ENCODE results near the gene ASCL3. TPM values are rescaled to one million over a fixed set of nuclear protein-coding genes. Genes with fewer than 3 reads are reported as not detected.

Gene ASCL3
- total and polyA plus RNA-seq, 2 of the 8 experiments (the other 6 are each of a cell fraction or from before 2014, with no cell fraction given), result not detected

DNA sequence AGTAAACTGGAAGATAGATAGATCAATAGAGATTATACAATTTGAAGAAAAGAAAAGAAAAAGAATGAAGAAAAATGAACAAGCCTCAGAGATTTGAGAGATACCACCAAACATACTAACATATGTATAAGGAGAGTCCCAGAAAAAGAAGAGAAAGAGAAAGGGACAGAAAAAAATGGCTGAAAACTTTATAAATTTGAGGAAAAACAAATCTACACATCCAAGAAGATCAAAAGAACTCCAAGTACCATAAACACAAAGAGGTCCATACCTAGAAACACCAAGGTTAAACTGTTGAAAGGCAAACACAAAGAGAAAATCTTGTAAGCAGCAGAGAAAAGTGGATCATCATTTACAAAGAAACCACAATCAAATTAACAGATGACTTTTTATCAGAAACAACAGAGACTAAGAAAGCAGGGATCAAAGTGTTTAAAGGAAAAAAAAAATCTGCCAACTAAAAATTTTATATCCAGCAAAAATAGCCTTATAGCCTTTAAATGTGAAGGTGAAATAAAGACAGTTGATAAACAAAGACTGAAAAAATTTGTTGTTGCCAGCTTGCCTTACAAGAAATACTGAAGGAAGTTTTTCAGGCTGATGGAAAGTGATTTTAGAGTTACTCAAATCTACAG lies 43.6 kb downstream of the ASCL3 start:
- H3K36me3 ChIP-seq (ENCODE audit: control insufficient read depth in 2 of 4, insufficient read depth in 4 of 4, low read length in 3 of 4), result no peaks in the 10 kb centered on the region
- no peak overlapping the region for H3K56ac ChIP-seq (replicated peaks; ENCODE audit: insufficient read length, low read depth, low read length)
- H4K91ac ChIP-seq (replicated peaks; ENCODE audit: insufficient read length, low read length), result no peak overlapping the region
- no peak overlapping the region for H4K5ac ChIP-seq (ENCODE audit: insufficient read length, low read depth, low read length)
- H3K18ac ChIP-seq (ENCODE audit: extremely low read depth, low read length), result no peak overlapping the region
- no peak overlapping the region for H3K27ac ChIP-seq (ENCODE audit: low read depth, low read length)
- DNase-seq (ENCODE audit: low read depth in 1 of 2, low spot score in 2 of 2) (no peak), FAIRE-seq (no peak)
- H3K14ac ChIP-seq (ENCODE audit: insufficient read length), result no peak overlapping the region
- no peaks in the 10 kb centered on the region for H3K27me3 ChIP-seq (replicated peaks in 1 of 4; ENCODE audit: control insufficient read depth in 3 of 4, extremely low read depth in 1 of 4, insufficient read depth in 3 of 4, low read length in 3 of 4)
- no peak overlapping the region for H3K4me2 ChIP-seq (ENCODE audit: insufficient read depth in 1 of 2, low read depth in 2 of 2, low read length in 2 of 2)
- no peak overlapping the region for H2AFZ ChIP-seq (ENCODE audit: low read length)
- no peaks in the 10 kb centered on the region for H3K79me2 ChIP-seq (ENCODE audit: control insufficient read depth in 1 of 2, insufficient read depth in 2 of 2, low read length in 2 of 2)
- ChIA-PET CTCF (ENCODE audit: partially characterized antibody) (no interaction called here), POLR2A (ENCODE audit: partially characterized antibody) (no interaction called here)
- no peak overlapping the region for H3K4ac ChIP-seq (replicated peaks; ENCODE audit: insufficient read length, low read depth, low read length)
- no peak overlapping the region for H3K23ac ChIP-seq (ENCODE audit: insufficient read length)
- no peaks in the 10 kb centered on the region for H3K4me1 ChIP-seq (replicated peaks in 1 of 4; ENCODE audit: control insufficient read depth in 3 of 4, insufficient read depth in 4 of 4, low read length in 3 of 4)
- H4K8ac ChIP-seq (ENCODE audit: extremely low read depth, insufficient read depth, low read length), result no peak overlapping the region
- no peak overlapping the region for H2BK20ac ChIP-seq (ENCODE audit: low read length)
- H3K4me3 ChIP-seq (ENCODE audit: extremely low read depth in 1 of 4, insufficient read depth in 2 of 4, low read depth in 3 of 4, low read length in 4 of 4), result no peak overlapping the region
- no peak overlapping the region for H2BK12ac ChIP-seq (ENCODE audit: low read depth, low read length)
- no peak overlapping the region for H2AK5ac ChIP-seq (ENCODE audit: low read depth, low read length)
- no peak overlapping the region for H3K9ac ChIP-seq (replicated peaks in 1 of 4; ENCODE audit: extremely low read depth in 1 of 4, low read depth in 3 of 4, low read length in 3 of 4)
- H2BK5ac ChIP-seq (ENCODE audit: low read depth, low read length), result no peak overlapping the region
- H2BK120ac ChIP-seq (replicated peaks; ENCODE audit: low read depth, low read length), result no peak overlapping the region
- H2BK15ac ChIP-seq (ENCODE audit: low read length), result no peak overlapping the region
- H3K9me3 ChIP-seq (ENCODE audit: insufficient read depth in 2 of 2, low read depth in 1 of 2, low read length in 1 of 2), result peaks cover 0 to 3% of the 10 kb centered on the region in 2 experiments; a peak in 1 of 4 replicates
- H4K20me1 ChIP-seq (replicated peaks in 1 of 2; ENCODE audit: control insufficient read depth in 1 of 2, insufficient read depth in 2 of 2, low read length in 2 of 2), result no peaks in the 10 kb centered on the region
- H3K23me2 ChIP-seq (ENCODE audit: low read depth, low read length), result no peaks in the 10 kb centered on the region
- no peaks in the 10 kb centered on the region for H3K79me1 ChIP-seq (ENCODE audit: low read depth, low read length)
- no peak for TF ChIP-seq SRF (IDR thresholded peaks at IDR 0.05; ENCODE audit: low read depth, low read length)
- no peak for TF ChIP-seq TBP (IDR thresholded peaks at IDR 0.05; ENCODE audit: low read depth, low read length)
- TF ChIP-seq YY1 (IDR thresholded peaks at IDR 0.05; ENCODE audit: low read depth, low read length), result no peak
- no peak for TF ChIP-seq HDAC6 (IDR thresholded peaks at IDR 0.05; ENCODE audit: low read depth, low read length)
- no peak for TF ChIP-seq POLR2A (IDR thresholded peaks at IDR 0.05; ENCODE audit: control extremely low read depth in 1 of 2, low read depth in 2 of 2, low read length in 2 of 2)
- TF ChIP-seq, protein P1, sequence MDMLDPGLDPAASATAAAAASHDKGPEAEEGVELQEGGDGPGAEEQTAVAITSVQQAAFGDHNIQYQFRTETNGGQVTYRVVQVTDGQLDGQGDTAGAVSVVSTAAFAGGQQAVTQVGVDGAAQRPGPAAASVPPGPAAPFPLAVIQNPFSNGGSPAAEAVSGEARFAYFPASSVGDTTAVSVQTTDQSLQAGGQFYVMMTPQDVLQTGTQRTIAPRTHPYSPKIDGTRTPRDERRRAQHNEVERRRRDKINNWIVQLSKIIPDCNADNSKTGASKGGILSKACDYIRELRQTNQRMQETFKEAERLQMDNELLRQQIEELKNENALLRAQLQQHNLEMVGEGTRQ (IDR thresholded peaks at IDR 0.05; ENCODE audit: low read length), result no peak
- no peak for TF ChIP-seq CBX5 (IDR thresholded peaks at IDR 0.05; ENCODE audit: low read depth, low read length)
- TF ChIP-seq, protein P2, sequence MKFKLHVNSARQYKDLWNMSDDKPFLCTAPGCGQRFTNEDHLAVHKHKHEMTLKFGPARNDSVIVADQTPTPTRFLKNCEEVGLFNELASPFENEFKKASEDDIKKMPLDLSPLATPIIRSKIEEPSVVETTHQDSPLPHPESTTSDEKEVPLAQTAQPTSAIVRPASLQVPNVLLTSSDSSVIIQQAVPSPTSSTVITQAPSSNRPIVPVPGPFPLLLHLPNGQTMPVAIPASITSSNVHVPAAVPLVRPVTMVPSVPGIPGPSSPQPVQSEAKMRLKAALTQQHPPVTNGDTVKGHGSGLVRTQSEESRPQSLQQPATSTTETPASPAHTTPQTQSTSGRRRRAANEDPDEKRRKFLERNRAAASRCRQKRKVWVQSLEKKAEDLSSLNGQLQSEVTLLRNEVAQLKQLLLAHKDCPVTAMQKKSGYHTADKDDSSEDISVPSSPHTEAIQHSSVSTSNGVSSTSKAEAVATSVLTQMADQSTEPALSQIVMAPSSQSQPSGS (IDR thresholded peaks at IDR 0.05; ENCODE audit: low read length), result no peak
- TF ChIP-seq JUN (IDR thresholded peaks at IDR 0.05; ENCODE audit: low read depth, low read length), result no peak
- TF ChIP-seq POU5F1 (IDR thresholded peaks at IDR 0.05; ENCODE audit: low read depth, low read length), result no peak
- no peak for TF ChIP-seq POLR2AphosphoS5 (IDR thresholded peaks at IDR 0.05; ENCODE audit: low read depth, low read length)
- no peak for TF ChIP-seq GABPA (IDR thresholded peaks at IDR 0.05; ENCODE audit: borderline replicate concordance, insufficient read depth, low read length)
- no peak for TF ChIP-seq SP1 (IDR thresholded peaks at IDR 0.05; ENCODE audit: low read depth, low read length)

Measured in H1 (cell line).